22Rv1 (cell line): ENCODE measurements around the gene RTN1.

Experiments used
- ZFX ChIP-seq: fragments of 450-650 bp; IDR thresholded peaks from 2 replicates; pipeline ENCODE4 v1.6.1; 2017; ENCODE audit warnings: antibody characterized with exemption, borderline replicate concordance
- TF ChIP-seq, protein P1 (sequence below): fragments of 450-650 bp; IDR thresholded peaks from 2 replicates; pipeline ENCODE4 v1.5.1; 2017; ENCODE audit warnings: mild to moderate bottlenecking

DNA sequence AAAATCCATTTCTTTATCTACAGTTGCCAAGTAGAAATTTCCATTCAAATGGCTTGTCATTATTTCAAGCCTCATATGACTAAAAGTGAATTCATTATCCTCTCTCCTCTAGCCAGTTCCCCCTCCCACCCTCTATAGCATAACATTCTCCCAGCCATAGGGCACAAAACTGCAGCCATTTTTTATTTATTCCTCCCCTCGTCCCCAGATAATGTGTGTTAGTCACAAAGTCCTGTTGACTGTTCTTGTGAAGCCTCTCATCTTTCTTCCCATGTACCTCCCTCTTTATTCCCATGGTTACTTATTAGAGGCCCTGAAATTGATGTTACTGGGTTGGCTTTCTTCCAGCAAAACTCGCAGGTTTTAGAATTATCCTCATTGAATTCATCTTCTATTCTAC is 13.2 kb downstream of the RTN1 start:
- TF ChIP-seq, protein P1, sequence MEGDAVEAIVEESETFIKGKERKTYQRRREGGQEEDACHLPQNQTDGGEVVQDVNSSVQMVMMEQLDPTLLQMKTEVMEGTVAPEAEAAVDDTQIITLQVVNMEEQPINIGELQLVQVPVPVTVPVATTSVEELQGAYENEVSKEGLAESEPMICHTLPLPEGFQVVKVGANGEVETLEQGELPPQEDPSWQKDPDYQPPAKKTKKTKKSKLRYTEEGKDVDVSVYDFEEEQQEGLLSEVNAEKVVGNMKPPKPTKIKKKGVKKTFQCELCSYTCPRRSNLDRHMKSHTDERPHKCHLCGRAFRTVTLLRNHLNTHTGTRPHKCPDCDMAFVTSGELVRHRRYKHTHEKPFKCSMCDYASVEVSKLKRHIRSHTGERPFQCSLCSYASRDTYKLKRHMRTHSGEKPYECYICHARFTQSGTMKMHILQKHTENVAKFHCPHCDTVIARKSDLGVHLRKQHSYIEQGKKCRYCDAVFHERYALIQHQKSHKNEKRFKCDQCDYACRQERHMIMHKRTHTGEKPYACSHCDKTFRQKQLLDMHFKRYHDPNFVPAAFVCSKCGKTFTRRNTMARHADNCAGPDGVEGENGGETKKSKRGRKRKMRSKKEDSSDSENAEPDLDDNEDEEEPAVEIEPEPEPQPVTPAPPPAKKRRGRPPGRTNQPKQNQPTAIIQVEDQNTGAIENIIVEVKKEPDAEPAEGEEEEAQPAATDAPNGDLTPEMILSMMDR = no peak
- no peak for TF ChIP-seq ZFX
